B cell (primary cell): ENCODE measurements around the gene RUNDC1. TPM values are rescaled to one million over a fixed set of nuclear protein-coding genes. Genes with fewer than 3 reads are reported as not detected.

Experiments used
- ATAC-seq: fragments of 200-7000 bp; cut with Tn5 transposase; one replicate; pipeline ENCODE4 v1.10.0; 2021; ENCODE audit warnings: low read depth, mild to moderate bottlenecking, moderate number of reproducible peaks, moderate library complexity
- CTCF ChIA-PET: fragments of 350-600 bp; sonication (Branson Sonifier 250); formaldehyde crosslinking; loops from one replicate; lab custom pipeline; 2021; ENCODE audit warnings: antibody characterized with exemption, inconsistent platforms; lab: Charles Lee
- POLR2A ChIA-PET: fragments of 350-600 bp; sonication (Branson Sonifier 250); formaldehyde crosslinking; loops from one replicate; lab custom pipeline; 2021; ENCODE audit warnings: antibody characterized with exemption; lab: Charles Lee
- DNase-seq: peaks from one replicate; pipeline ENCODE4 v3.0.0; 2013
- H2AFZ ChIP-seq: 2 replicates; pipeline ENCODE4 v1.6.1; 2012; ENCODE audit warnings: mild to moderate bottlenecking, low read depth, low read length; ENCODE audit not compliant: insufficient read depth, poor library complexity, severe bottlenecking
- H3K27ac ChIP-seq, 2 donors: 1 replicate in 1 of 2; 2 replicates in 1 of 2; pipeline ENCODE4 v1.5.1; 2012 to 2013; ENCODE audit warnings: low read length in 2 of 2, mild to moderate bottlenecking in 2 of 2, moderate library complexity in 1 of 2
- H3K27me3 ChIP-seq, 4 experiments: fragments of 200-600 bp in 1 of 4; sonication (generic) in 1 of 4; replicated peaks in 1 of 4; 1 replicate in 2 of 4; 2 replicates in 2 of 4; pipeline versions ENCODE4 v1.6.1 to v1.7.0; 2013 to 2016; ENCODE audit warnings: low read length in 3 of 4, mild to moderate bottlenecking in 2 of 4, mixed read lengths in 1 of 4, moderate library complexity in 1 of 4; ENCODE audit not compliant: insufficient read depth in 4 of 4, control insufficient read depth in 3 of 4; ENCODE audit errors: control extremely low read depth in 1 of 4
- H3K36me3 ChIP-seq, 2 experiments: replicated peaks in 1 of 2; 1 replicate in 1 of 2; 2 replicates in 1 of 2; pipeline versions ENCODE4 v1.6.1 to v1.7.1; 2013; ENCODE audit warnings: low read length in 1 of 2; ENCODE audit not compliant: insufficient read depth in 2 of 2, control insufficient read depth in 1 of 2; ENCODE audit errors: control extremely low read depth in 1 of 2, extremely low read depth in 1 of 2
- H3K4me1 ChIP-seq, 2 donors: fragments of 200-600 bp in 1 of 2; sonication (generic) in 1 of 2; 1 replicate in 1 of 2; 2 replicates in 1 of 2; pipeline versions ENCODE4 v1.5.1 to v1.6.1; 2013 to 2017; ENCODE audit warnings: low read length in 2 of 2; ENCODE audit not compliant: control insufficient read depth in 2 of 2, insufficient read depth in 2 of 2
- H3K4me2 ChIP-seq: replicated peaks from 2 replicates; pipeline ENCODE3; 2012; ENCODE audit warnings: mild to moderate bottlenecking, low read depth, low read length; ENCODE audit not compliant: poor library complexity, severe bottlenecking
- H3K4me3 ChIP-seq, 5 experiments: fragments of 200-600 bp in 1 of 5; sonication (generic) in 1 of 5; 1 replicate in 3 of 5; 2 replicates in 2 of 5; pipeline versions ENCODE4 v1.5.1 to v1.7.0; 2011 to 2016; ENCODE audit warnings: low read length in 4 of 5, mild to moderate bottlenecking in 4 of 5, low read depth in 2 of 5, control low read depth in 1 of 5, moderate library complexity in 1 of 5; ENCODE audit not compliant: insufficient read depth in 1 of 5; ENCODE audit errors: control extremely low read depth in 1 of 5, extremely low read depth in 1 of 5
- H3K79me2 ChIP-seq: fragments of 200-600 bp; sonication (generic); one replicate; pipeline ENCODE4 v1.6.0; 2016; ENCODE audit warnings: low read length; ENCODE audit not compliant: control insufficient read depth, insufficient read depth
- H3K9ac ChIP-seq: fragments of 200-600 bp; sonication (generic); 2 replicates; pipeline ENCODE4 v1.6.1; 2017; ENCODE audit warnings: mild to moderate bottlenecking, low read length, moderate library complexity
- H3K9me3 ChIP-seq, 3 donors: one replicate each; pipeline versions ENCODE4 v1.6.1 to v1.7.1; 2013; ENCODE audit warnings: low read length in 2 of 3; ENCODE audit not compliant: control insufficient read depth in 2 of 3, insufficient read depth in 1 of 3; ENCODE audit errors: control extremely low read depth in 1 of 3
- H4K20me1 ChIP-seq: 2 replicates; pipeline ENCODE4 v1.6.0; 2012; ENCODE audit warnings: mild to moderate bottlenecking, low read length; ENCODE audit not compliant: insufficient read depth, control insufficient read depth, poor library complexity, severe bottlenecking
- H3K27ac Mint-ChIP-seq: one replicate; pipeline ENCODE4 v1.8.0; 2021; ENCODE audit warnings: mixed read lengths
- H3K27me3 Mint-ChIP-seq: one replicate; pipeline ENCODE4 v1.8.0; 2021; ENCODE audit warnings: mixed read lengths
- H3K4me1 Mint-ChIP-seq: one replicate; pipeline ENCODE4 v1.8.0; 2021; ENCODE audit warnings: mixed read lengths
- H3K4me3 Mint-ChIP-seq: one replicate; pipeline ENCODE4 v1.8.0; 2021; ENCODE audit warnings: mixed read lengths
- H3K9me3 Mint-ChIP-seq: one replicate; pipeline ENCODE4 v1.8.0; 2022; ENCODE audit warnings: mixed read lengths; ENCODE audit not compliant: insufficient read depth
- CTCF ChIP-seq: fragments of 200-600 bp; IDR thresholded peaks from one replicate; pipeline ENCODE4 v1.8.0; 2022; ENCODE audit warnings: antibody characterized with exemption, mild to moderate bottlenecking
- EZH2 ChIP-seq: IDR thresholded peaks from 2 replicates; pipeline ENCODE4 v1.6.1; 2012; ENCODE audit warnings: borderline replicate concordance, low read depth, mild to moderate bottlenecking, moderate library complexity, low read length; ENCODE audit not compliant: insufficient read depth, poor library complexity, severe bottlenecking
- WGBS: methylation state at CpG from one replicate; pipeline ENCODE4 v1.1.5; 2013; ENCODE audit warnings: missing lambda C conversion rate; ENCODE audit not compliant: insufficient coverage; 5-methylcytosine and 5-hydroxymethylcytosine counted together
- intact Hi-C: fragments of 100-400 bp; cut with micrococcal nuclease; formaldehyde crosslinking; loops from one replicate; pipeline ENCODE4 v1.10.0; 2022
- polyA plus RNA-seq: library from polyadenylated mRNA; depleted of rRNA; stranded (reverse); fragments of >200 nt; gene quantifications from 2 replicates; pipeline ENCODE4 v1.2.3, GENCODE V29; 2012
- total RNA-seq, 2 donors: library from RNA; stranded (reverse); fragments of 120-200 nt in 1 of 2; gene quantifications; 1 replicate in 1 of 2; 2 replicates in 1 of 2; pipeline versions ENCODE4 v1.2.3 to v1.2.4, GENCODE V29; 2013 to 2022

RUNDC1 gene
- total and polyA plus RNA-seq, 2 donors (not counting 1 experiment from before 2014, with no cell fraction given): 14.6 to 43.7 TPM

GRCh38 chr17:42937712-42938596, 42.4 kb upstream of the RUNDC1 start:
- Mint-ChIP-seq H3K27me3 (no peaks in the 10 kb centered on the region), H3K4me1 (no peaks in the 10 kb centered on the region), H3K4me3 (no peak overlapping the region), H3K27ac (no peak overlapping the region), H3K9me3 (no peaks in the 10 kb centered on the region)
- H3K4me1 ChIP-seq: no peaks in the 10 kb centered on the region
- H4K20me1 ChIP-seq: no peaks in the 10 kb centered on the region
- H3K9ac ChIP-seq: no peak overlapping the region
- H3K4me2 ChIP-seq: no peak overlapping the region
- peaks cover 0 to 6% (median 1%) of the 10 kb centered on the region in 4 experiments for H3K27me3 ChIP-seq
- H3K36me3 ChIP-seq: no peaks in the 10 kb centered on the region
- DNase-seq (peak; percentile 48), ATAC-seq (peak; percentile 45)
- H3K9me3 ChIP-seq: no peaks in the 10 kb centered on the region
- intact Hi-C loops: loop anchor here (1.0 to 10.0 kb wide), 3 partner anchors 93 to 360 kb away; partner anchors contain the start of gene AOC2
- H3K4me3 ChIP-seq: no peak overlapping the region
- POLR2A ChIA-PET: interaction anchor here (0.6 kb wide), 1 partner anchor 46 kb away, joined by 8 read pairs; no protein-coding TSS in a partner anchor
- WGBS: 33% methylated on average over 3 of the region's 9 CpGs
- no peak overlapping the region for H2AFZ ChIP-seq
- CTCF ChIA-PET: interaction anchor here (0.8 to 2.3 kb wide), 7 partner anchors 9 to 411 kb away, joined by 3 to 6 read pairs (median 3); no protein-coding TSS in a partner anchor
- no peak for TF ChIP-seq EZH2
- peak; percentile 54 for TF ChIP-seq CTCF
- H3K79me2 ChIP-seq: no peaks in the 10 kb centered on the region
- no peak overlapping the region for H3K27ac ChIP-seq

GRCh38 chr17:42944211-42944610, 36.2 kb upstream of the RUNDC1 start:
- Histone ChIP-seq H3K27ac (no peak overlapping the region), H2AFZ (no peak overlapping the region), H3K9me3 (no peaks in the 10 kb centered on the region), H3K27me3 (peaks cover 0 to 6% (median 1%) of the 10 kb centered on the region in 4 experiments), H3K4me1 (no peaks in the 10 kb centered on the region), H3K36me3 (peaks cover 0 to under 1% of the 10 kb centered on the region in 2 experiments), H3K4me2 (no peak overlapping the region), H3K4me3 (no peak overlapping the region), H3K79me2 (no peaks in the 10 kb centered on the region), H4K20me1 (no peaks in the 10 kb centered on the region), H3K9ac (no peak overlapping the region)
- intact Hi-C loops: no loop called here
- no CpG with 5 or more reads among the region's 3 CpGs for WGBS
- Mint-ChIP-seq H3K27me3 (no peaks in the 10 kb centered on the region), H3K9me3 (no peaks in the 10 kb centered on the region), H3K4me1 (no peaks in the 10 kb centered on the region), H3K27ac (no peak overlapping the region), H3K4me3 (no peak overlapping the region)
- ChIA-PET POLR2A (no interaction called here), CTCF (no interaction called here)
- ATAC-seq (no peak), DNase-seq (no peak)
- TF ChIP-seq EZH2 (no peak), CTCF (no peak)
